GM19035 (cell line): ENCODE results near the gene TOP1.
"Not testable (repeated sequence)": the region's sequence is repeated elsewhere in the genome, so short reads cannot be mapped to it uniquely, and the experiment has no call there.

Experiments
- ATAC-seq: cut with Tn5 transposase; IDR thresholded peaks from one replicate; pipeline ENCODE4 v1.9.1; 2021; ENCODE audit not compliant: unreplicated experiment

TOP1 gene

DNA sequence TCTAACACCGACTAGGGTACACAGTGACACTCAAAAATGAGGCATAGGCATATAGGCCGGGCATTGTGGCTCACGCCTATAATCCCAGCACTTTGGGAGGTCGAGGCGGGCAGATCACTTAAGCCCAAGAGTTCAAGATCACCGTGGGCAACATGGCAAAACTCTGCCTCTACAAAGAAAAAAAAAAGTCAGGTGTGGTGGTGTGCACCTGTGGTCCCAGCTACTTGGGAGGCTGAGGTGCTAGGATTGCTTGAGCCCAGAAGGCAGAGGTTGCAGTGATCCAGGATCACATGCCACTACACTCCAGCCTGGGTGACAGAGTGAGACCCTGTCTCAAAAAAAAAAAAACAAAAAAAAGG, 24.7 kb upstream of the TOP1 start:
- ATAC-seq: not testable (repeated sequence)

DNA sequence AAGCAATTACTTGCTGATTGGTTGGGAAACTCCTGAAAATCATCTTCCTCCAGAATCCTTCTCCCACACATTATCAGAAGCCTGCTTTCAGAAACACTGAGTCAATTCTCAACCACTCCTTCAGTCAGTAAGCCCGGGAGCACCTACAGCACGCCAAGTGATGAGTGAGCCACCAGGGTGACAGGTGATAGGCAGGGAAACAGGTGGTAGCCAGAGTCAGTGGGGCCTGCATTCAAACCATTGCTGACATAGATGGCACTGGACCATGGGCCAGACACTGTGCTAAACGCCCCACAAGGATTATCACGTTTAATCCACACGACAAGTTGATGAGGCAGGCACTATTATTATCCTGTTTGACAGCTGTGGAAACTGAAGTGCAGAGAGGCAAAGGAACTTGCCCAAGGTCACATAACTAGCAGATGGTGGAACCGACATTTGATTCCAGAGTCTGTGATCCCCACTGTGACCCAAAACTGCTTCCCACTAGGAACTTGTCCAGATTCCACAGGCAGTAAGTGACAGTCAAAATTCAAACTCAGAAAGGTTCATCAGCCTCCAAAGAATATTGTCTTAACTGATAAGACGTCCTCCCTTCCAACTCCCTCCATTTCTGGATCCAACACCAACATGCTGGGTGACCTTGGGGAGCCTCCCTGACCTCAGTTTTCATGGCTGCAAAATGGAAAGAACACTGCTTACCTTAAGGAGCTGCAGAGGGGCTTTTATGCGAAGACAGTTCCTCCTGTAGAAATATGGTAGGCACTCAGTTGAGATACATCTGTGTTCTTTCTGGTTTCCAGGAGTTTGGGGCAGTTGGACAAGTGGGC, 23.9 kb upstream of the TOP1 start:
- ATAC-seq: no peak

DNA sequence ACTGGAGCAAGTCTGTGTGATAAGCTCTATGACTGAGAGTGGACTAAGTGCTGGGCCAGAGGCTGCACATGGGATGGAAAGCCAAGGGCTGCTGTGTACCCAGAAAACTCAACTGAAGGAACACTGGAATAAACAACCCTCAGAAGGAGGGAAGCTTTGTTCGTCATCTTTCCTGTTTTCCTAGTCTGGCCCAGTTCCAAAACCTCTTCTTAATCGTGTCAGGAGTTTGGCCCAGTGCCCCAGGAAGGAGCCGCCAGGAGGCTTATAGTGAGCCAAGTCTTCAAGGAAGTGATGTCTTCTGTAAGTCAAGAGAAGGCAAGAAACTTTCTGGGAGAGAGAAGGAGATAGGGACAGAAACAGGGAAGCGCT, 23.3 kb upstream of the TOP1 start:
- ATAC-seq: no peak

DNA sequence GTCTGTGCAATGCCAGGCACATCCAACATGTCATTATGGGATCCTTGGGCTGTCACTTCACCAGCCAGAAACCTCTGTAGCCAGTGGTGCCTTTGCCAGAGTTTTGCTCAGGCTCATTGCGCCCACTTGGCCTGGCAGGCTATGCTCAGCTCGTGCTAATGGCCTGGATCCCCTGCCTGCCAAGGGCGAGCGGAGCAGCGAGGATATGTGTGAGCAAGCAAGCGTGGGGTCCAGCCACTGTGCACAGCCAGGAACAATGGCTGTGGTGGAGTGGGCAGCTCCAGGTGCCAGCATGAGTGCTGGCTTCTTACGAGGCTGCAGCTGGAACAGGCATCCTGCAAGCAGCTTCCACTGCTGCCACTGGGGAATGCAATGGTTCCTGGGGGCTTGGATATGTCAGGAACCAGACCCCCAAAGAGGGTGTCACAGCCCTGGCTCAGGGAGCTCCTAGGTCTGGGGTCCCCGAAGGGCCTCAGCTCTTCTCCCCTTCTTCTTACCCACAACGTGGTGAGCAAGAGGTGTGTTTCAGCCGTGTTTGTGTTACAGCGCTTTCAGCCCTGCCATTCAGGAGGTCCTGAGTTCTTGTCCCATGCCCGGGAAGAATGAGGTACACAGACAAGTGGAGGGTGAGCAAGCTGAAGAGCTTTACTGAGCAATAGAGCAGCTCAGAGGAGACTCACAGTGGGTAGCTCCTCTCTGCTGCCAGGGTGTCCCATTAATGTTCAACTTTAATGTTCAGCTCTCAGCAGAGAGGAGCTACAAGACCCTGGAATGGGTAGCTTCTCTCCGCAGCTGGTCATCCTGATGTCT, 22.3 kb upstream of the TOP1 start:
- ATAC-seq: no peak

GRCh38 chr20:41006936-41007474, 21.6 kb upstream of the TOP1 start:
- ATAC-seq: no peak

DNA sequence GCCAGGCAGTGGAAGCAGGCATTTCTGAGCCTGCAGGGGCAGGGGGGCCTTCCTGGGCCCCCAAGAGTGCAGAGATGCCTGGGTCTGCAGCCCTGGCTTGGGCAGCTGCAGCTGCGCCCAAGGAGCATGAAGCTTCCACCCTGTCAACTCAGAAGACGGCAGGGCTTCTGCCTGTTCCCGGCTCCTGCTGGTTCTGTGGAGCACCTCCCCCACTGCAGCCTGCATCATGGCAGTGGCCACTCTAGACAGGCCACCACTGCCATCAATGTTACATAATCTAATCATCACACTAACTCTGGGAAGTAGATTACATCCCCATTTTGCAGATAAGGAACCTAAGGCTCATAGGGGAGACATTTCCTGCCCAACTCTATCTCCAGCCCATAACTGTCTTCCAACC, 21.1 kb upstream of the TOP1 start:
- no peak for ATAC-seq

GRCh38 chr20:41009946-41010345, 18.7 kb upstream of the TOP1 start:
- no peak for ATAC-seq

GRCh38 chr20:41011551-41012067, 17.0 kb upstream of the TOP1 start:
- peak; percentile 99 for ATAC-seq

GRCh38 chr20:41014561-41015088, 14.0 kb upstream of the TOP1 start:
- no peak for ATAC-seq

DNA sequence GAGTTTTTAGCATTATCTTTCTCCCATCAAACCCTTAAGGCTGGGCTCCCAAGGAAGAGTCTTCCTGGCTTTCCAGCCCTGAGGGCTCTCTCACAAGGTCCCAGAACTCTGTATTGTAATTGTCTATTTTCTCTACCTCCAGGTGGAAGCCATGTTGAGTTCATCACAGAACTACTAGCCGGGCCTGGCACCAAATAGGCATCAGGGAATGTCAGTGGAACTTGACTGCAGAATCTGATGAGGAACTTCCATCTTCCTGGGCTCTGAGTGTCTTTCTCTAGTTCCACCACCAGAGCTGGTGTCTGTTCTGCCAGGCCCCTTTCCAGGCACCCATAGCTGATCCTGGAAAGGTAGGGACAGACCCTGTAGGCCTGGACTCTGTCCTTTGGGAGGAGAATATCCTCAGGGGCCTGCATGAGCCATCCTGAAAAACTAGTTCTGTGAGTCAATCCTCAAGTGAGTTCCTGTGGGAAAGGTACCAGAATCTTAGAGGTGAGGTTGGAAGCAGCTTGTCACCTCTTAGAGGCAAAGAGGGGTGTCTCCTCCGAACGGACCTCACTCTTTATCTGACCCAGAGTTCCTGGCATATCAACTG, 11.1 kb upstream of the TOP1 start:
- ATAC-seq: no peak

- ATAC-seq: no peak
Observed at GRCh38 chr20:41018153-41018552, 10.5 kb upstream of the TOP1 start.

- no peak for ATAC-seq
Observed at GRCh38 chr20:41023549-41023948, 5.1 kb upstream of the TOP1 start.

- no peak for ATAC-seq
Observed at GRCh38 chr20:41027366-41027765, 1.3 kb upstream of the TOP1 start.

- ATAC-seq: no peak
Observed at GRCh38 chr20:41027872-41028358, 707 bp upstream of the TOP1 start.

- peak; percentile 40 for ATAC-seq
Observed at GRCh38 chr20:41029150-41029901, 704 bp downstream of the TOP1 start.

GRCh38 chr20:41030061-41030460, 1.4 kb downstream of the TOP1 start:
- ATAC-seq: no peak

GRCh38 chr20:41030531-41031242, 2.1 kb downstream of the TOP1 start:
- no peak for ATAC-seq

GRCh38 chr20:41031243-41031619, 2.6 kb downstream of the TOP1 start:
- no peak for ATAC-seq

DNA sequence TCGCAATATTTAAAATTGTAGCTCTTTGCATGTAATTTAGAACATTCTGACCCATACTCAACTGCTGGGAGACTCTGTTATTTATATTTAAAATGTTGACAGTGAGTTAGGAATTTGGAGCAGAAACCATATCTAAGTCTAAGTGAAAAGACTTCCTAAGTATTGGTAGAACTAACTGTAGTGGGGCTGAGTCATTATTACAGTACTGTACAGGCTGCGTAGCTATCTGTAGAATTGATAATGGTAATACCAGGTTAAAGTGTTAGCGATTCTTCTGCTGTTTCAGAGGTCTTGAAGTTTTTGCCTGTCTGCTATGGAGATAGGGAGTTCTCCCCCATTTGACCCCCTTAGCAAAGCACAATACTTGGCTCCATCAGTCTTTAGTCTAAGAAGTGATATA, 3.6 kb downstream of the TOP1 start:
- ATAC-seq: no peak

GRCh38 chr20:41034239-41034638, 5.6 kb downstream of the TOP1 start:
- ATAC-seq: no peak
